Endothelial cell of hepatic sinusoid (primary cell): ENCODE measurements around the gene GPR176.

ENCODE experiments used
- in situ Hi-C: cut with HindIII; loops from 2 replicates; pipeline ENCODE4 v1.10.0; 2017; ENCODE audit warnings: low sequenced_read_pairs

Gene GPR176

DNA sequence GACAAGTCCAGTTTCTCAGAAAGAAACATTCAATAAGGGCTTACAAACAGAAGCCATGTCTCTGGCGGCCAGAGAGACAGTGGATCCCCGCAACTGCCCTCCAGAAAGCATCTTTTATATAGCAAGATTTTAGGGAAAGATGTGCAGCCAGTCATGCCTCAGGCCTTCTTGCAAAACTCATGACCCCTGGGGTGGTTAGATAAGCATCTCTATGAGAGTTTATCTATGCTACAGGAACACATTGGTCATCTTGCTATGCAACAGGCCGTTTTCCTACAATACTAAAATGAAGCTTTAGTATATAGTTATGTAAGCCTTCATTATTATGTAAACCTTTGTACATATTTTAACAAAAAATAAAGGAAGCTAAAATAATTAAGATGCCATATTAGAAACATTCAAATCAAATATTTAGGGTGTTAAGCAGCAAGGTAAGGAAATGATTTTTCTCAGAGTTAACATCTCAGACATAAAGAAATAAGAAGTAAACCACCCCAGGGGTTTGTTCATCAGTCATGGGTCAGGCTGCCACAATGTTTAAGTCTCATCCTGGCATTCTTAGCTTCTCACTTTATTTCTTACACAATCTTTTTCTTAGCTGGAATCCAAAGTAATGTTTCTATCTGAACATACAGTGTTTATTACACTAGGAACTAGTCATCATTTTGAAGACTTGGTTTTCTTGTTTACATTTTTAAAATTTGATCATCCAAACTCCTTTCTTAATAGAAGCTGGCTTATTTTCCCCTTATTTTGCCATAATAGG lies 131.1 kb downstream of the GPR176 start:
- in situ Hi-C loops, result loop anchor here (5.0 kb wide), 3 partner anchors 58 to 163 kb away; no protein-coding TSS in a partner anchor

DNA sequence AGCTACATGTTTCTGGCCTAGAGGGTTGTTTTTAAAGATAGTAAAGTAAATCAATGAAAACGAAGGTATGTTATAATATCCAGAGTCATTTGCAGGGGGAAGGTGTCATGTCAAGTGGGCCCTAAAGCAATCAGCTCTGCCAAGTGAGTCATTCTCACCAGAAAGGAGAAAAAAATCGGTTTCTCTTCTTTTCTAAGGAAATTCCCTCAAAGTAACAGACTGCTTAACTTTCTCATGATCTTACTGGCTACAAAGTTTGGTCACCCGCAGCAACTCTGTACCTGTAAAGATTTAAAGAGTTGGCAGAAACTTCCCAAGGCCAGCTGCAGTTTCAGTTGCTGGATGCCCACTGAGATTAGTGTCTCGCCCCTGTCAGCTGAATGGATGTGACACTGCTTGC lies 132.0 kb downstream of the GPR176 start:
- in situ Hi-C loops, result loop anchor here (5.0 kb wide), 3 partner anchors 59 to 164 kb away; no protein-coding TSS in a partner anchor

DNA sequence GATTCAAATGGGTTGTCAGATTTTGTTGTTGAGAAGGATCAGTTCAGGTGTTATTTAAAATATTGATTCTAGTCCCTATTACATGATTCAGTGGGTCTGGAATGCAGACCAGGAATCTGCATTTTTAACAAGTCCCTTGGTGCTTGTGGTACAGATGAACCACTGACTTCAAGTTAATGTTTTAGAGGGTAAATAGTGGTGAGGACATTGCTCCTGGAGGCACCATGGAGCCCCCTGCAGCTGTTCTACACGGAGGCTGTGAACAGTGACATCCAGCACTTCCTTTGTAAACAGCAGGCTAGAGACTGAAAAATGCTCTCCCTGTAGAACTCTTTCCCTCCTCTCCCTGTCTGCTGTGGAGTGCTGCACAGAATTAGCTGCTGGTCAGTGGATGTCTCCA lies 132.6 kb downstream of the GPR176 start:
- in situ Hi-C loops, result loop anchor here (5.0 kb wide), 3 partner anchors 60 to 165 kb away; no protein-coding TSS in a partner anchor

DNA sequence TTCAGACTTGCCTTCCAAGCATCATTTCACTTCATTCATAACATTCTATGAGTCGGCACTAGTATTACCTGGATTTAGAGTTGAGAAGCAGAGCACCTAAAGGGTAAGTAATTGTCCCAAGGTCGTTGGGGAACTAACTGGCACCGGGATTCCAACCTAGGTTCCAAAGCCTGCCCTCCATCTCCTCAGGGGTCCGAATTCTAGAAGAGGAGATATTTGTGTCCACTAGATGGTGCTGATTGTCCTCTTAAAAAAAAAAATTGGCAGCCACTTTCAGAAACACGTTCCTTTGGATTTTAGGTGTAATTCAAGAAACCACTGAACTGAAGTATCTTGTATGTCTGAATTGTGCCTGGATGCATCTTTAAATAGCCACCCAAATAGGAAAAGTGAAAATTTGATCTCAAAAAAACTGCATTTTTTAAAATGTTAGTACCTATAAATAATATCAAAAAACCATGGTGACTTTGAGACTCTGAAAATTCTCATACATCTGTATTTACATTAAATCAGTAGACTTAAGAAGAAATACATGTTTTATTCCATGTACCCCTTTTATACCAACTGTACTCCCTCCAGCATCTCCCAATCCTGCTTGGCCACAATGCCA lies 133.5 kb downstream of the GPR176 start:
- in situ Hi-C loops, result loop anchor here (5.0 kb wide), 3 partner anchors 61 to 166 kb away; no protein-coding TSS in a partner anchor

DNA sequence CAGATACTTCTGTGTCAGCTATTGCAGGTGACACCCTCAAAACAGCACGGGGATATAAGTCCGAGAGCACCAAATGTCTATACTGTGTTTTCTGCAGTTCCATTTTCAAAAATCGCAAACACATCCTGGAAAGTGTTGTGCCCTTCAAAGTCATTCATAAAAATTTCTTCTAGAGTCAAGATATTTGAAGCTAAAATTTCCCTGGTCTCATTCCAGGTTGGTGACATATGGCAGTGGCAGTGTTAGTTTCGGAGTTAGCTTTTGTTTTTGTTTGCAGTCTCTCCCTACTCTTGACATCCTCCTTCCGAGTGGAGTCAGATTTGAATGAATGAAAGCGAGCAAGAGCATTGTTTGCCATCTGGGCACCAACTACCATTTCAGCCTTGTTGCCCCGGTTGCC lies 134.2 kb downstream of the GPR176 start:
- in situ Hi-C loops, result loop anchor here (5.0 kb wide), 3 partner anchors 61 to 166 kb away; no protein-coding TSS in a partner anchor

GRCh38 chr15:39785139-39785538 lies 134.9 kb downstream of the GPR176 start:
- in situ Hi-C loops, result loop anchor here (5.0 kb wide), 3 partner anchors 62 to 167 kb away; no protein-coding TSS in a partner anchor

DNA sequence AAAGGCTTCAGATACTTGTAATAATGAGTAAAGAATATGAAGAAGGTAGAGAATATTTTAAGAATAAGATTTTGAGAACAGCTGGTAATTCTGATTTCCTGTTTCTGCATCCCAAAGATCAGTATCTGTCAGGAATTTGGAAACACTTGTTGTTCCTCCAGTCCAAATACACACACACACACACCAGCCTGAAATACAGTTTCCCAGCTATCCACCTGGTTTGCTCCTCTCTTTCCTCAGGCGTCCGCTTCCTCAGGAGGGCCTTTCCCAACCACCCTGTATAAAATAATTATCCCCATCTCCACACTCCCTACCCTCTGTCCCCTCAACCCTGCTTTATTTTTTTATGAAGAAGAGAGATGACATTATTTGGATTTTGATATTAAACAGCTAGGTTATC lies 135.4 kb downstream of the GPR176 start:
- in situ Hi-C loops, result loop anchor here (5.0 kb wide), 3 partner anchors 63 to 168 kb away; no protein-coding TSS in a partner anchor

- in situ Hi-C loops, result no loop called here
Observed at GRCh38 chr15:39784125-39784524, 135.9 kb downstream of the GPR176 start.

DNA sequence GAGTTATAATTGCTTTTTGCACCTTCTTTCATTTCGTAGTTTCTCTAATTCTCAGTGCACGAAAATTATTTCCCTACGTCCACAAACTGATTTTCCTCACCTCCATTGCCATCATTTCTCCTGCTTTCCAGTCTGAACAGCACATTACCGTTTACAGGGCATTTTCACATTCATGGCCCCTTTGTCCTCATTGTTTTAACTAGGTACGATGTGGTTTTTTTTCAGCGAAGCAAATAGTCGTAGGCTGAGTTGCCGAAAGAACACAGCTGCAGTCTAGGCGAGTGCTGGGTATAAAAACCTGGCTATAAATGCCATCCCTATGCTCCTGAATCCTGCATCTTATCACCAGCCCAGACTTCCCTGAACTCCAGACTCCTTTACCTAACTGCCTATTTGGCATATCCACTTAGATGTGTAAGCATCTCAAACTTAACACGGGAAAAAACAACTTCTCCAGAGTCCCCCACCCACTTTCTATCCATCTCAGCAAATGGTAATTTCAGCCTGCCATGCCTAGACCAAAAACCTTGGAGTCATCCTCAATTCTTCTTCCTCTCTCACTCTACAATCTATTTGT lies 136.7 kb downstream of the GPR176 start:
- in situ Hi-C loops, result no loop called here

- in situ Hi-C loops, result no loop called here
Observed at GRCh38 chr15:39782441-39783138, 137.5 kb downstream of the GPR176 start, which contains the start of gene FSIP1. TSS of gene FSIP1 (minus strand) at chr15:39782841. CDS start at chr15:39776524, 6,317 bp downstream.

- in situ Hi-C loops, result no loop called here
Observed at GRCh38 chr15:39781967-39782302, 138.1 kb downstream of the GPR176 start.

DNA sequence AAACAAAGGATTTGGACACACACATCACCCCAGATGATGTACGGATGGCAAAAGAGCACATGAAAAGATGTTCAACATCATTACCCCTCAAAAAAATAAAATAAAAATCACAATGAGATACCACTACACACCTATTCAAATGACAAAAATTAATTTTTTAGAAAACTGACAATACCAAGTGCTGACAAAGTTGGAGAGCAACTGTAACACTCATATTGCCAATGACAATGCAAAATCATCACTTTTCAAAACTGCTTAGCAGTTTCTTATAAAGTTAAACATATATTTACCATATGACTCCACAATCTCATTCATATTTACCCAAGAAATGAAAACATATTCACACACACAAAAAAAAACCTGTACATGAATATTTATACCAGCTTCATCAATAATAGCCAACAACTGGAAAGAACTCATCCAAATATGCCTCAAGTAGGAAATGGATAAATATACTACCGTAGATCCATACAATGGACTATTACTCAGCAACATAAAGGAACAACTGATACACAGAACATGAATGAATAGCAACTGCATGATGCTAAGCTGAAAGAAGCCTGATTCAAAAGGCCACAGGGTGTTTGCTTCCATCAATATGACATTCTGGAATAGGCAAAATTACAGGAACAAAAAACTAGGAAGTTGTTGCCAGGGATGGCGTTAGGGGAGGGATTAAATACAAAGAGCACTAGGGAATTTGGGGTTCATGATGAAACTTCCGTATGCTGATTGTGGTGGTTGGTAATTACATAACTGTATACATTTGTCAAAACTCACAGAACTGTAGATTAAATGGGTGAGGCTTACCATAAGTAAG lies 138.7 kb downstream of the GPR176 start:
- in situ Hi-C loops, result no loop called here

DNA sequence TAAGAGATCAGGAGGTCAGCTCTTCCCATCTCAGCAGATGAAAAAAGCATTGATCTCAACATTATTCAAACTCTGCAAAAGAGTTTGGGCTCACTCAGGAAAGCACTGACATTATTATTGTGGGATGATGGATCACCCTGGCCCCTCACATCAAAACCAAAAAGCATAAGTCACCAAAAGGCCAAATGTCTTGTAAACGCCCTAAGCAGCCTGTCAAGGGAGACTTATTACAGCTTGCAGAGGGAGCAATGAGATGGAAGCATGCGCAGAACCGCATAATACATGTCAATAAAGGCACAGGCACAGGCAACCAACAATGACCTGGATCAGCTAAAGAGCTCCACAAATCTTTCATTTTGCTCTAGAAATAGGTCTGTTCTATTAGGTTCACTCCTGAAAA lies 142.0 kb downstream of the GPR176 start:
- in situ Hi-C loops, result no loop called here

DNA sequence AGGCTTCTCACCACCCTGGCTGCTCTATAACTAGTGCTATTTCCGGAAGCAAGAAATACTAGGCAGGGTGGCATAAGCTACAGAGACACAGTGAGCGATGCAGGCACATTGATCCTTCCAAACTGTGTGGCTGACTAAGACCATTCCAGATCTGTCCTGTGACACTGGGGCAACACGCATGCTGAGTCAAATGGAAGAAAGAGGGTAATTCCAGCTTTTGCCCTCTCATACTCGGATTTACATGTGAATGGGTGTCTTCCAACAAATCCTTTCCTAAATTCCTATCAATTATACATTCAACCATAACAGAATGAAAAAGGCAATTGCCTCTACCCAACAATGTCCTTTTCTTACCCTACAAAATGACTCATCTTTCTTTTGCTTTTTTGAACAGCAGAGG lies 142.6 kb downstream of the GPR176 start:
- in situ Hi-C loops, result no loop called here

DNA sequence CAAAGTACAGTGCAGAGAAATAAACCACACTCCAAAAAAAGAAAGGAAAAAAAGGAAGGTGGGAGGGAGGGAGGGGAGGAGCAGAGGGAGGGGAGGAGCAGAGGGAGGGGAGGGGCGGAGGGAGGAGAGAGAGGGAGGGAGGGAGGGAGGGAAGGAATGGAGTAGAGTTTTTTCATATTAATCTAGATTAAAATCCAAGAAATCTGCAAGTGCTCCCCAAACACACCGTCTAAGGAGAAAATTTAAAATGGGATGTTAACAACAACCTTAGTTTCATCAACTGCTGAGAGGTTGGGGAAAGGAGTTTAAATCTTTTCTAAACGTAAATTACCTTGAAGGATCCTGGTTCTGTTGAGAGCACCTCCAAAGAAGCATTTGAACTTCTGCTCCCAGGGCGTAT lies 144.0 kb downstream of the GPR176 start:
- in situ Hi-C loops, result no loop called here

GRCh38 chr15:39774688-39775267 lies 145.3 kb downstream of the GPR176 start:
- in situ Hi-C loops, result no loop called here

DNA sequence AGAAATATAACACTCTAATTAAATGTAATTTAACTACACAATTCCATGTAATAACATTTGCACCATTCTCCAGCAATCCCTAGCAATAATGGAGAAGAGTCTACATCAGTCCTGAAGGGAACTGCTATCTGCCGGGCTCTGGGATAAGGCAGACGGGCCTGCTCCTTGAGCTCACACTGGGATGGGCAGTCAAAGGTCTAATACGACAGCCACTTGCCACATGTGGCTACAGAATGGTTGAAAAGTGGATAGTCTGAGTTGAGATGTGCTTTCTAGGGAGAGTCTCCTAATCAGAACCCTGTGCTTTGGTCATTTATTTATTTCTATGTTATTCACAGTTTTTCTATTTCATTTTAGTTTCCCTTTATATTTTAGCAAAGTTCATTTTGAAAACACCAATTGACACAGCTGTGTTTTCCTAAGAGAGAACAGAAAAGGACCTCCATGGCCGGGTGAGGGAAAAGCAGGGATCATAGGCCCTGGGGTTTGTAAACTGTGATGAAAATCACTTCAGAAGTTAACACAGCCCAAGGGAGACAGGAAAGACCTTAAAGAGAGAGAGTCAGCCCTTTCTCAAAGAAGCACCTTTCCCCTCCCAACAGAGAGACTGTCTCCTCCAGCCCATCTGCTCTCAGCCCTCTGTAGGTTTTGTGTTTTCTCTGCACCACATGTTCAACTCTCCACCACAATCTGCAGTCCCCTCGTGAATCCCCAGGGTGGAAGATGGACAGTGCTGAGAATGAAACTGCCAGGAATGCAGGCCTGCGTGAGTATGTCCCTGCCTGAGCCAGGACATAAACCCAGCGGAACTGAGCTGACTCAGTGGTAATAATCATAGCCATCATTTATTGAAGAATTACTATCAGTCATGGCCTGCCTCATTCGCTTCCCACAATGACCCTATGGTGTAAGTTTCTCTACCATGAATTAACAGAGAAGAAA lies 149.0 kb downstream of the GPR176 start:
- in situ Hi-C loops, result no loop called here

DNA sequence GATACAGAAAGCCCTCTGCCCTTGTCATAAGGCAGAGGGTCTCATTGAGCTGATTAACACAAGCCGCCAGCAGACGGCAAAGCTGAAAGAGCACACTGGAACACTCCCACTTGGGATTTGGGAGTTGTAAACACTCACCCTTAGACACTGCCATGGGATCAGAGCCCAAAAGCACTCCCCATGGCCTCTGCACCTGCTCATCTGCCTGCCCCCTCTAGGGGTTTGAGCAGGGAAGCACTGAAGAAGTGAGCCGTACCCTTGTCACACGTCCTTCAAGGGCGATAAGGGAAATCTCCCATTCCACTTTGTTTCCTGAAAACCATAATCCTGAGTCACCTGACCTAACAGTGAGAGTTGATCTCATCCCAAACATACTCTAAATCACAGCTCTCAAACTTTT lies 152.1 kb downstream of the GPR176 start:
- in situ Hi-C loops, result no loop called here

GRCh38 chr15:39761006-39761405 lies 159.1 kb downstream of the GPR176 start:
- in situ Hi-C loops, result no loop called here
